Liver (tissue), 9 donors: ENCODE results near the gene PRDX6. TPM values are rescaled to one million over a fixed set of nuclear protein-coding genes. Genes with fewer than 3 reads are reported as not detected.
A peak's percentile ranks its signal among the peaks of the same experiment; 100 is the strongest.

Experiments used
- DNase-seq: peaks from one replicate; pipeline ENCODE4 v3.0.0-alpha.2; 2017; ENCODE audit warnings: low spot score
- H3K27ac ChIP-seq, 2 donors: one replicate each; pipeline ENCODE4 v1.7.0; 2013; ENCODE audit warnings: inconsistent platforms in 2 of 2, low read length in 2 of 2, control low read depth in 1 of 2, low read depth in 1 of 2, mild to moderate bottlenecking in 1 of 2
- H3K27me3 ChIP-seq, 4 donors: one replicate each; pipeline versions ENCODE4 v1.6.1 to v1.7.0; 2013; ENCODE audit warnings: low read length in 3 of 4, inconsistent platforms in 1 of 4, mild to moderate bottlenecking in 1 of 4, moderate library complexity in 1 of 4; ENCODE audit not compliant: control insufficient read depth in 4 of 4, insufficient read depth in 4 of 4
- H3K36me3 ChIP-seq, 4 donors: one replicate each; pipeline versions ENCODE4 v1.6.1 to v1.7.0; 2013; ENCODE audit warnings: low read length in 3 of 4, mild to moderate bottlenecking in 3 of 4, low read depth in 1 of 4, moderate library complexity in 1 of 4; ENCODE audit not compliant: control insufficient read depth in 4 of 4, insufficient read depth in 3 of 4
- H3K4me1 ChIP-seq, 4 donors: one replicate each; pipeline versions ENCODE4 v1.6.1 to v1.7.0; 2013; ENCODE audit warnings: low read length in 3 of 4, mild to moderate bottlenecking in 3 of 4, moderate library complexity in 1 of 4; ENCODE audit not compliant: control insufficient read depth in 4 of 4, insufficient read depth in 4 of 4
- H3K4me3 ChIP-seq, 3 donors: one replicate each; pipeline versions ENCODE4 v1.6.1 to v1.7.0; 2013; ENCODE audit warnings: low read length in 3 of 3, control low read depth in 1 of 3, low read depth in 1 of 3, mild to moderate bottlenecking in 1 of 3
- H3K9ac ChIP-seq, 2 donors: one replicate each; pipeline ENCODE4 v1.7.0; 2013; ENCODE audit warnings: low read length in 2 of 2, mild to moderate bottlenecking in 2 of 2, moderate library complexity in 2 of 2, control low read depth in 1 of 2, low read depth in 1 of 2
- H3K9me3 ChIP-seq, 4 donors: one replicate each; pipeline versions ENCODE4 v1.6.1 to v1.7.0; 2013; ENCODE audit warnings: low read length in 3 of 4; ENCODE audit not compliant: control insufficient read depth in 4 of 4
- ATF3 ChIP-seq: IDR thresholded peaks from 2 replicates; pipeline ENCODE4 v1.6.1; 2016; ENCODE audit warnings: antibody characterized with exemption
- CTCF ChIP-seq: fragments of 150-350 bp; IDR thresholded peaks from 2 replicates; pipeline ENCODE4 v1.5.1; 2017; ENCODE audit warnings: improper control_type of control experiment, low read depth, low read length; ENCODE audit not compliant: missing input control
- EGR1 ChIP-seq, 2 donors: IDR thresholded peaks; 2 replicates each; pipeline ENCODE4 v1.6.1; 2016 to 2018; ENCODE audit warnings: antibody characterized with exemption in 2 of 2, low read depth in 2 of 2
- FOXA1 ChIP-seq: IDR thresholded peaks from 2 replicates; pipeline ENCODE4 v1.6.1; 2016; ENCODE audit warnings: antibody characterized with exemption
- FOXA2 ChIP-seq: IDR thresholded peaks from 2 replicates; pipeline ENCODE4 v1.6.1; 2016; ENCODE audit warnings: antibody characterized with exemption
- GABPA ChIP-seq, 2 donors: IDR thresholded peaks in 1 of 2; conservative IDR thresholded peaks in 1 of 2; 2 replicates each; pipeline ENCODE4 v1.6.1; 2016; ENCODE audit warnings: antibody characterized with exemption in 2 of 2, mild to moderate bottlenecking in 1 of 2, moderate library complexity in 1 of 2
- HNF4A ChIP-seq, 2 donors: conservative IDR thresholded peaks; 2 replicates each; pipeline ENCODE4 v1.6.1; 2016; ENCODE audit warnings: antibody characterized with exemption in 2 of 2, mild to moderate bottlenecking in 2 of 2
- HNF4G ChIP-seq: IDR thresholded peaks from 2 replicates; pipeline ENCODE4 v1.6.1; 2016; ENCODE audit warnings: antibody characterized with exemption
- JUND ChIP-seq, 2 donors: IDR thresholded peaks; 2 replicates each; pipeline ENCODE4 v1.6.1; 2016; ENCODE audit warnings: antibody characterized with exemption in 2 of 2
- MAX ChIP-seq: IDR thresholded peaks from 2 replicates; pipeline ENCODE4 v1.6.1; 2016; ENCODE audit warnings: antibody characterized with exemption
- NR2F2 ChIP-seq: IDR thresholded peaks from 2 replicates; pipeline ENCODE4 v1.6.1; 2016; ENCODE audit warnings: antibody characterized with exemption
- RAD21 ChIP-seq, 2 donors: IDR thresholded peaks; 2 replicates each; pipeline ENCODE4 v1.6.1; 2016; ENCODE audit warnings: antibody characterized with exemption in 2 of 2, mild to moderate bottlenecking in 2 of 2
- REST ChIP-seq: IDR thresholded peaks from 2 replicates; pipeline ENCODE4 v1.6.1; 2016; ENCODE audit warnings: antibody characterized with exemption, mild to moderate bottlenecking
- RXRA ChIP-seq, 2 donors: IDR thresholded peaks; 2 replicates each; pipeline ENCODE4 v1.6.1; 2017 to 2018; ENCODE audit warnings: antibody characterized with exemption in 2 of 2, mild to moderate bottlenecking in 1 of 2
- SP1 ChIP-seq: IDR thresholded peaks from 2 replicates; pipeline ENCODE4 v1.6.1; 2018; ENCODE audit warnings: antibody characterized with exemption, mild to moderate bottlenecking
- TAF1 ChIP-seq: conservative IDR thresholded peaks from 2 replicates; pipeline ENCODE4 v1.6.1; 2016; ENCODE audit warnings: antibody characterized with exemption, mild to moderate bottlenecking
- YY1 ChIP-seq: IDR thresholded peaks from 2 replicates; pipeline ENCODE4 v1.6.1; 2016; ENCODE audit warnings: antibody characterized with exemption, mild to moderate bottlenecking
- ZBTB33 ChIP-seq: IDR thresholded peaks from 2 replicates; pipeline ENCODE4 v1.6.1; 2016; ENCODE audit warnings: antibody characterized with exemption
- WGBS: extraction: QIAGEN DNeasy Blood & Tissue Kit; methylation state at CpG from one replicate; pipeline ENCODE4 v1.1.7; 2013; 5-methylcytosine and 5-hydroxymethylcytosine counted together
- polyA plus RNA-seq, 2 donors: library from polyadenylated mRNA; stranded (reverse) in 1 of 2; unstranded in 1 of 2; fragments of 200-250 nt in 1 of 2; fragments of >200 nt in 1 of 2; fragmentation: Nextera tagmentation in 1 of 2; extraction: Ambion mirVana in 1 of 2; gene quantifications; one replicate each; pipeline versions ENCODE4 v1.2.1 to v1.2.3, GENCODE V29; 2013 to 2015
- total RNA-seq, 2 donors: library from RNA; depleted of rRNA; stranded (reverse); fragments of >200 nt; gene quantifications; one replicate each; pipeline ENCODE4 v1.2.3, GENCODE V29; 2014
- donor health status: healthy.
- donor health status: healthy.
- donor health status: healthy.
- donor health status: healthy.
- donor health status: healthy.

PRDX6 gene
- total and polyA plus RNA-seq, 4 donors: 147 to 370 (median 240) TPM

GRCh38 chr1:173499729-173500128 lies 22.6 kb downstream of the PRDX6 start (continued):
- TF ChIP-seq ZBTB33: no peak
- TF ChIP-seq RAD21 (IDR thresholded peaks at IDR 0.05): no peak
- no peak for TF ChIP-seq TAF1
- no peak for TF ChIP-seq ATF3
- TF ChIP-seq FOXA2: no peak

- Histone ChIP-seq H3K4me1 (peaks cover 0 to 21% (median 16%) of the 10 kb centered on the region in 4 donors), H3K9ac (no peak overlapping the region), H3K9me3 (no peaks in the 10 kb centered on the region), H3K27ac (peak overlapping the region; percentile 55 to 74), H3K27me3 (no peaks in the 10 kb centered on the region), H3K36me3 (peaks cover 0 to 2% (median 0%) of the 10 kb centered on the region in 4 donors), H3K4me3 (no peak overlapping the region)
- TF ChIP-seq HNF4G (peak; percentile 40), RXRA (IDR thresholded peaks at IDR 0.05) (peak; percentile 52 to 81), ATF3 (no peak), MAX (peak; percentile 48), RAD21 (IDR thresholded peaks at IDR 0.05) (peak in 1 of 2 donors; percentile 31), NR2F2 (no peak), JUND (IDR thresholded peaks at IDR 0.05) (peak in 1 of 2 donors; percentile 44), YY1 (peak; percentile 71), REST (peak; percentile 70), TAF1 (no peak), CTCF (no peak), HNF4A (conservative IDR thresholded peaks at IDR 0.05) (peak; percentile 62 to 80), GABPA (IDR thresholded peaks at IDR 0.05 in 1 of 2, conservative IDR thresholded peaks at IDR 0.05 in 1 of 2) (no peak), FOXA2 (peak; percentile 42), EGR1 (IDR thresholded peaks at IDR 0.05; ENCODE audit: low read depth in 2 of 2) (peak in 1 of 2 donors; percentile 13), SP1 (peak; percentile 67), FOXA1 (no peak), ZBTB33 (no peak)
- no peak for DNase-seq
- WGBS: 35% methylated on average over 1 of the region's 1 CpG
Observed at GRCh38 chr1:173502104-173502503, 25.0 kb downstream of the PRDX6 start.
